Erythroblast (primary cell): ENCODE results near the gene CSNK1A1.
"Not testable (repeated sequence)": the region's sequence is repeated elsewhere in the genome, so short reads cannot be mapped to it uniquely, and the experiment has no call there.

Experiments
- DNase-seq, 2 experiments: peaks; one replicate each; lab custom pipeline; 2025; lab: John Stamatoyannopoulos, UW
- GATA1 ChIP-seq: IDR thresholded peaks from 2 replicates; pipeline ENCODE4 v1.6.1; 2011; ENCODE audit warnings: low read depth, mild to moderate bottlenecking, control low read depth, low read length, moderate library complexity
- POLR2A ChIP-seq: IDR thresholded peaks from 2 replicates; pipeline ENCODE4 v1.6.1; 2011; ENCODE audit warnings: mild to moderate bottlenecking, low read length

CSNK1A1 gene

GRCh38 chr5:149445739-149446369, 105.4 kb downstream of the CSNK1A1 start:
- TF ChIP-seq GATA1 (no peak), POLR2A (no peak)
- peak; percentile 19 to 31 for DNase-seq

GRCh38 chr5:149445343-149445738, 105.9 kb downstream of the CSNK1A1 start:
- no peak for DNase-seq
- no peak for TF ChIP-seq GATA1
- no peak for TF ChIP-seq POLR2A

- not testable (repeated sequence) for DNase-seq
Measured at GRCh38 chr5:149444430-149444829, 106.8 kb downstream of the CSNK1A1 start.

GRCh38 chr5:149443210-149443609, 108.0 kb downstream of the CSNK1A1 start:
- DNase-seq = no peak
- TF ChIP-seq POLR2A = no peak
- no peak for TF ChIP-seq GATA1

GRCh38 chr5:149442563-149443182, 108.6 kb downstream of the CSNK1A1 start:
- TF ChIP-seq GATA1 (no peak), POLR2A (no peak)
- DNase-seq = peak; percentile 54 to 81
